ENCODE results near the gene SRGAP1.
A peak's percentile ranks its signal among the peaks of the same experiment; 100 is the strongest.

Gene SRGAP1

GRCh38 chr12:63941879-63942278 lies 97.4 kb downstream of the SRGAP1 start:
- DNase-seq, result no peak

GRCh38 chr12:63942464-63943241 lies 98.2 kb downstream of the SRGAP1 start:
- no peak for DNase-seq

- DNase-seq, result no peak
Observed at GRCh38 chr12:63944034-63944579, 99.6 kb downstream of the SRGAP1 start.

GRCh38 chr12:63944586-63945228 lies 100.2 kb downstream of the SRGAP1 start:
- no peak for DNase-seq

DNA sequence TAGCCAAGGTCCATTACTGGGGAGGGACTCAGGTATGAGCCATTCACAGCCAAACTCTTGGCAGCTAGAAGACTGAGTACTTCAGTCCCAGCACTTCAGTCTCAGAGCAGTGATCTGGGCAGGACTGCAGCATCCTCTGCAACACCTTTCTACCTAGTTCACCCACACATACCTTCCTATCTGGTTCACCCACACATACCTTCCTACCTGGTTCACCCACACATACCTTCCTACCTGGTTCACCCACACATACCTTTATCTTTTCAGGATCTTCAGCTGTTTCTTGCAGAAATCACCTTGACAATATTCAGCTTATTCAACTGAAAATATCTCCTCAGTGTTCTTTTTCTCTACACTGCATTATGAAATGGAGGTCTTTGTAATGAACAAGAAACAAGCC lies 101.3 kb downstream of the SRGAP1 start:
- no peak for DNase-seq

- DNase-seq, result no peak
Observed at GRCh38 chr12:63948211-63948610, 103.7 kb downstream of the SRGAP1 start.

GRCh38 chr12:63949902-63950301 lies 105.4 kb downstream of the SRGAP1 start:
- DNase-seq, result no peak

GRCh38 chr12:63952995-63953394 lies 108.5 kb downstream of the SRGAP1 start:
- no peak for DNase-seq

DNA sequence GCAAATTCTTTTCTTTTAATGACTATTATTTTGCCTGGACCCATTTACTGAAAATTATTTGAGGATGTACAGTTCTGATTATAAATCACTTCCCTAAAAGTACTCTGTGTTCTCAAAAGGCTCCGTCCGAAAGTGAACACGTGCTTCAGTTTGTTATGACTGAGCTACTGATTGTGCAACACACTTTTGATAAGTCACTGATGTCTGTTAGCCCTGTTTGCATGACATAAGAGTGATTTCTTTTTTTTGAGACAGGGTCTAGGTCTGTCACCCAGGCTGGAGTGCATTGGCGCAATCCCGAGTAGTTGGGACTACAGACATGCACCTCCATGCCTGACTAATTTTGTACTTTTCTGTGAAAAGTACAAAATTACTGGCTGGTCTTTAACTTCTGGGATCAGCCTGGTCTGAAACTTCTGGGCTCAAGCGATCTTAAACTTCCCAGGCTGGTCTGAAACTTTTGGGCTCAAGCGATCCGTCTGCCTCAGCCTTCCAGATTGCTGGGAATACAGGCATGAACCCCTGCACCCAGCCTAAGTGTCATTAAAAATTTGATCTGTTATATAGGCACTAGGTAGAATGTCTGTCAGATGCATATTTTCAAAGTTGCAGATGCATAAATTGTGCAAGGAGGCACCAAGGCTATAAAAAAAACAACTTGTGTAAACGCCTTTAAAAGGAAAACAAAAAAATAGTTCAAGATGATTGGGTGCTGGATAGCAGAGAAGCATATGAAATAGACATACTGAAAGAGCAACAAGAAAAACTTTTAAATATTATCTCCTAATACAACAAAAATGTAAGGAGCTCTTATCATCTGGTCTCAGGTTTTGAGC lies 111.5 kb downstream of the SRGAP1 start:
- DNase-seq, result peak; percentile 39

- DNase-seq, result no peak
Observed at GRCh38 chr12:63957496-63957895, 113.0 kb downstream of the SRGAP1 start.

- DNase-seq, result no peak
Observed at GRCh38 chr12:63958876-63959580, 114.5 kb downstream of the SRGAP1 start.

DNA sequence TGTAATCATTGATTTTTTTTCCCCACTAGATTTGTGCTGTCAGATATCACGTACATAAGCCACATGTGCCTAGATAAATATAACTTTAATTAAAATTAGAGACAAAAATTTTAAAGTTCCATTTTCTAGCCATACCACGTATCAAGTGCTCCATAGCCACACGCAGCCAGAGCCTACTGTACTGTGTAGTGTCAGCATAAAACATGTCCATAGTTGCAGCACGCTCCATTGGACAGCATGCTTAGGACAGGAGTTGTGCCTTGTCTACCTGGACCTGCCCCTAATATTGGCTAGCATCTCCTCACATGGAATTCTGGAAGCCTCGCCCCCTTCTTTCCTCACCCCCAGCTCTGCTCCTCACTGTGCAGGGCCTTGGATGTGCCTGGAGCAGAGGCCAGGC lies 116.5 kb downstream of the SRGAP1 start:
- DNase-seq, result no peak

DNA sequence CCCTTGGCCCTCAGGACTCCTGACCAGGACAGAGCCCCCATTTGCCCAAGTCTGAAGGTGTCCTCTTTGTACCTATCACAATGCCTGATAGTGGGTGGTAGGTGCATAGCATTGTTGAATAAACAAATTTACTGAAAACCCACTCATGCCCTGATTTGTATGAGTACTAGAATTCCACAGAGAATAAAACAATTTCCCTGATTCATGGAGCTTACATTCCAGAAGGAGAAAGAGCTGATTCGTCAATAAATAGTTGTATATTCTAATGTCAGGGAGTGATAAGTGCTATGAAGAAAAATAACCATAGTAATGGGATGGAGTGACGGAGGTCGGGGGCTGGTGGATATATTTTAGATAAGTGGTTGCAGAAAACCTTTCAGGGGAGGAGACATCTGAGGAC lies 117.0 kb downstream of the SRGAP1 start:
- no peak for DNase-seq

DNA sequence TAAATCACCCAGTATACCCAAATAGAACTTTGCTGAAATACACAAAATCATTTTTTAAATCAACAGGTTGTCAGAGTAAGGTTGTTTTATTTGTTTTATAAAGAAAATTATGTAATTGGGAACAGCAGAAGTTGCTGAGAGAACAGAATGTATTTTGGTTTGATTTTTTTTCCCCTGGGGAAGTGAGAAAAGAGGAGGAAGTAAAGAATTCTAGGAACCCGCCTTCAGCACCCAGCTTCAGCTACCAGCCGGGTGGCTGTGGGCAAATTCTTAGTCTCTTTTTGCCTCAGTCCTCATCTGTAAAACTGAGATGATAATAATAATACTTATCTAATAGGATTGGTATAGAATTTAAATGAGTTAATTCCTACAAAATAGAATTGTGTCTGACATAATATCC lies 119.4 kb downstream of the SRGAP1 start:
- DNase-seq, result no peak

GRCh38 chr12:63964301-63964700 lies 119.8 kb downstream of the SRGAP1 start:
- no peak for DNase-seq

DNA sequence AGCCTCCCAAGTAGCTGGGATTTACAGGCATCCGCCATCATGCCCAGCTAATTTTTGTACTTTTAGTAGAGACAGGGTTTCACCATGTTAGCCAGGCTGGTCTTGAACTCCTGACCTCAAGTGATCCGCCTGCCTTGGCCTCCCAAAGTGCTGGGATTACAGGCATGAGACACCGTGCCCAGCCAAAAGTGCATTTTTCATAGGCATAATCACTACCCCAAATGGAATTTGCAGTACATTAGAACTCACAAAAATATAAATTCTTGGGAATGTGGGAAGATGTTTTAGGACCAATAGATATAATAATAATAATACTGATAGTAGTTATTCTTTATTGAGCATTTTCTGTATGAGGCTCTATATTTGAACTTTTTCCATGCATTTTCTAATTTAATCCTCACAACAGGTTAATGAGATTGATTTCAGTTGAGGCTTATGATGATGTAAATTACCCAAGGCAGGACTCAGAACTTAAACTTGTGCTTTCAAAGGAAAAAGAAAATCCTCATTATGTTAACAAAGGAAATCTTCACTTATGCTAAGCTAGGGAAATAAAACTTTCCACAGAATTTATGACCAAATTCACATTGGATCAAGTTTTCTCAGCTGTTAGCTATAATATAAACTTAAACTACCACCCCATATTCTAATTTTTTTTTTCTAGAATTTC lies 121.6 kb downstream of the SRGAP1 start:
- DNase-seq, result no peak

- DNase-seq, result no peak
Observed at GRCh38 chr12:63966606-63966975, 122.1 kb downstream of the SRGAP1 start.

- no peak for DNase-seq
Observed at GRCh38 chr12:63967358-63968145, 123.1 kb downstream of the SRGAP1 start.

GRCh38 chr12:63968673-63969072 lies 124.2 kb downstream of the SRGAP1 start:
- no peak for DNase-seq

GRCh38 chr12:63976902-63977395 lies 132.4 kb downstream of the SRGAP1 start:
- DNase-seq, result no peak

GRCh38 chr12:63977441-63977840 lies 132.9 kb downstream of the SRGAP1 start:
- no peak for DNase-seq

Measured in CD4-positive, alpha-beta T cell treated with Interferon gamma for 1 hour (primary cell).